RWPE2 (cell line): ENCODE data around the gene BIRC2.

Experiments used
- ATAC-seq: fragments of 200-7000 bp; cut with Tn5 transposase; 3 replicates; pipeline ENCODE4 v1.9.1; 2021; ENCODE audit warnings: low read depth
- DNase-seq: peaks from one replicate; pipeline ENCODE4 v3.0.0-alpha.2; 2020; ENCODE audit warnings: low spot score
- H3K27ac ChIP-seq: fragments of 450-650 bp; 2 replicates; pipeline ENCODE4 v1.5.1; 2017; ENCODE audit warnings: mild to moderate bottlenecking; ENCODE audit not compliant: poor library complexity, severe bottlenecking
- H3K27me3 ChIP-seq: fragments of 250-450 bp; sonication (Bioruptor Pico); 2 replicates; pipeline ENCODE4 v1.5.1; 2021; ENCODE audit warnings: mild to moderate bottlenecking, moderate library complexity; ENCODE audit not compliant: insufficient read depth, poor library complexity, severe bottlenecking
- H3K36me3 ChIP-seq: fragments of 250-450 bp; sonication (Bioruptor Pico); 2 replicates; pipeline ENCODE4 v1.5.1; 2020; ENCODE audit warnings: low read depth, mild to moderate bottlenecking, moderate library complexity
- H3K4me1 ChIP-seq: fragments of 250-450 bp; sonication (Bioruptor Pico); 2 replicates; pipeline ENCODE4 v1.5.1; 2021; ENCODE audit warnings: mild to moderate bottlenecking, moderate library complexity; ENCODE audit not compliant: insufficient read depth, poor library complexity, severe bottlenecking
- H3K4me3 ChIP-seq: fragments of 250-450 bp; sonication (Bioruptor Pico); 2 replicates; pipeline ENCODE4 v1.5.1; 2021; ENCODE audit warnings: mild to moderate bottlenecking, moderate library complexity; ENCODE audit not compliant: severe bottlenecking
- H3K9me3 ChIP-seq: fragments of 250-450 bp; sonication (Bioruptor Pico); 2 replicates; pipeline ENCODE4 v1.5.1; 2021; ENCODE audit warnings: mild to moderate bottlenecking, moderate library complexity; ENCODE audit not compliant: severe bottlenecking
- TF ChIP-seq, protein P1 (sequence below): fragments of 450-650 bp; IDR thresholded peaks from one replicate; pipeline ENCODE4 v1.5.1; 2017; ENCODE audit warnings: mild to moderate bottlenecking, moderate library complexity; ENCODE audit not compliant: poor library complexity, severe bottlenecking

Gene BIRC2

GRCh38 chr11:102312667-102313066, 34.3 kb upstream of the BIRC2 start:
- Histone ChIP-seq H3K27ac (peak overlapping the region; percentile 80), H3K4me1 (peaks cover 37% of the 10 kb centered on the region), H3K36me3 (no peaks in the 10 kb centered on the region), H3K27me3 (no peaks in the 10 kb centered on the region), H3K9me3 (no peaks in the 10 kb centered on the region), H3K4me3 (peak overlapping the region; percentile 22)
- TF ChIP-seq, protein P1, sequence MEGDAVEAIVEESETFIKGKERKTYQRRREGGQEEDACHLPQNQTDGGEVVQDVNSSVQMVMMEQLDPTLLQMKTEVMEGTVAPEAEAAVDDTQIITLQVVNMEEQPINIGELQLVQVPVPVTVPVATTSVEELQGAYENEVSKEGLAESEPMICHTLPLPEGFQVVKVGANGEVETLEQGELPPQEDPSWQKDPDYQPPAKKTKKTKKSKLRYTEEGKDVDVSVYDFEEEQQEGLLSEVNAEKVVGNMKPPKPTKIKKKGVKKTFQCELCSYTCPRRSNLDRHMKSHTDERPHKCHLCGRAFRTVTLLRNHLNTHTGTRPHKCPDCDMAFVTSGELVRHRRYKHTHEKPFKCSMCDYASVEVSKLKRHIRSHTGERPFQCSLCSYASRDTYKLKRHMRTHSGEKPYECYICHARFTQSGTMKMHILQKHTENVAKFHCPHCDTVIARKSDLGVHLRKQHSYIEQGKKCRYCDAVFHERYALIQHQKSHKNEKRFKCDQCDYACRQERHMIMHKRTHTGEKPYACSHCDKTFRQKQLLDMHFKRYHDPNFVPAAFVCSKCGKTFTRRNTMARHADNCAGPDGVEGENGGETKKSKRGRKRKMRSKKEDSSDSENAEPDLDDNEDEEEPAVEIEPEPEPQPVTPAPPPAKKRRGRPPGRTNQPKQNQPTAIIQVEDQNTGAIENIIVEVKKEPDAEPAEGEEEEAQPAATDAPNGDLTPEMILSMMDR, result no peak
- DNase-seq (no peak), ATAC-seq (no peak)

GRCh38 chr11:102313238-102313940, 33.6 kb upstream of the BIRC2 start:
- TF ChIP-seq, protein P1, result no peak
- ATAC-seq (0 out of 3 replicates have a peak, but pooled peaks have one; percentile 2), DNase-seq (no peak)
- H3K27me3 ChIP-seq, result no peaks in the 10 kb centered on the region
- no peaks in the 10 kb centered on the region for H3K36me3 ChIP-seq
- H3K4me3 ChIP-seq, result peak overlapping the region; percentile 22
- H3K27ac ChIP-seq, result peak overlapping the region; percentile 80
- H3K9me3 ChIP-seq, result no peaks in the 10 kb centered on the region
- peaks cover 34% of the 10 kb centered on the region for H3K4me1 ChIP-seq

- Histone ChIP-seq H3K36me3 (no peaks in the 10 kb centered on the region), H3K27me3 (no peaks in the 10 kb centered on the region), H3K4me3 (no peak overlapping the region), H3K27ac (peak overlapping the region; percentile 80), H3K9me3 (no peaks in the 10 kb centered on the region), H3K4me1 (peaks cover 28% of the 10 kb centered on the region)
- ATAC-seq (no peak), DNase-seq (no peak)
- TF ChIP-seq, protein P1, result no peak
Measured at GRCh38 chr11:102314784-102315183, 32.2 kb upstream of the BIRC2 start.

GRCh38 chr11:102316346-102316904, 30.6 kb upstream of the BIRC2 start:
- H3K27ac ChIP-seq, result peak overlapping the region; percentile 80

More at GRCh38 chr11:102316346-102316904, 30.6 kb upstream of the BIRC2 start:
- H3K4me3 ChIP-seq, result no peak overlapping the region
- no peaks in the 10 kb centered on the region for H3K27me3 ChIP-seq
- ATAC-seq, result no peak
- no peak for DNase-seq
- peaks cover 33% of the 10 kb centered on the region for H3K4me1 ChIP-seq
- TF ChIP-seq, protein P1, result no peak
- no peaks in the 10 kb centered on the region; the same call in 1 of the 2 replicates for H3K36me3 ChIP-seq
- no peaks in the 10 kb centered on the region for H3K9me3 ChIP-seq
